ENCODE results near the gene BCDIN3D. TPM values are rescaled to one million over a fixed set of nuclear protein-coding genes. Genes with fewer than 3 reads are reported as not detected.
A peak's percentile ranks its signal among the peaks of the same experiment; 100 is the strongest.

BCDIN3D gene
- total and polyA plus RNA-seq, 9 of the 15 experiments (the other 6 are each of a cell fraction or from before 2014, with no cell fraction given), result 3.7 to 6.9 (median 5.6) TPM

- TF ChIP-seq RBBP5 (IDR thresholded peaks at IDR 0.05; ENCODE audit: borderline replicate concordance, insufficient read depth, low read length, poor library complexity, severe bottlenecking) (peak; percentile 84), RCOR1 (IDR thresholded peaks at IDR 0.05; ENCODE audit: borderline replicate concordance in 1 of 2, low read depth in 2 of 2, low read length in 2 of 2) (0 out of 4 replicates have a peak, but pooled peaks of 1 of the 2 experiments have one; percentile 36), MCM3 (IDR thresholded peaks at IDR 0.05) (no peak), JUN (IDR thresholded peaks at IDR 0.05; ENCODE audit: borderline replicate concordance, low read depth, low read length) (0 out of 2 replicates have a peak, but pooled peaks have one; percentile 27), JUN (CRISPR knock-in tag; IDR thresholded peaks at IDR 0.05; ENCODE audit: borderline replicate concordance) (no peak), ETS1 (conservative IDR thresholded peaks at IDR 0.05; ENCODE audit: control insufficient read depth, low read depth, low read length) (peak; percentile 34; the same call in 1 of the 2 replicates), ZNF551 (CRISPR knock-in tag; IDR thresholded peaks at IDR 0.05) (no peak), EWSR1 (IDR thresholded peaks at IDR 0.05; ENCODE audit: borderline replicate concordance, low read depth, partially characterized antibody) (no peak), ZBTB7A (IDR thresholded peaks at IDR 0.05; ENCODE audit: borderline replicate concordance, control insufficient read depth, low read depth, low read length) (no peak; the same call in 1 of the 2 replicates), FOXM1 (IDR thresholded peaks at IDR 0.05; ENCODE audit: low read depth) (no peak), FOXM1 (CRISPR knock-in tag; IDR thresholded peaks at IDR 0.05; ENCODE audit: low read depth) (0 out of 2 replicates have a peak, but pooled peaks have one; percentile 76), NRF1 (conservative IDR thresholded peaks at IDR 0.05 in 1 of 2, IDR thresholded peaks at IDR 0.05 in 1 of 2) (peak; percentile 91 to 93), SMARCE1 (IDR thresholded peaks at IDR 0.05) (peak; percentile 21; the same call in 1 of the 2 replicates), MBD1 (CRISPR knock-in tag; IDR thresholded peaks at IDR 0.05) (no peak), ZNF165 (CRISPR knock-in tag; IDR thresholded peaks at IDR 0.05; ENCODE audit: borderline replicate concordance) (no peak), ZBTB33 (CRISPR knock-in tag; IDR thresholded peaks at IDR 0.05) (peak; percentile 37; the same call in 1 of the 2 replicates), ATF7 (IDR thresholded peaks at IDR 0.05) (peak; percentile 61; the same call in 1 of the 2 replicates), POLR2G (IDR thresholded peaks at IDR 0.05; ENCODE audit: low read depth, low read length) (peak; percentile 98), MITF (IDR thresholded peaks at IDR 0.05) (no peak)
Measured at GRCh38 chr12:49842519-49843352, at the start of gene BCDIN3D (continued).
